ENCODE data around the gene BCAR1. TPM values are rescaled to one million over a fixed set of nuclear protein-coding genes. Genes with fewer than 3 reads are reported as not detected.

BCAR1 gene
- total and polyA plus RNA-seq, 10 of the 15 experiments (the other 5 are each of a cell fraction or from before 2014, with no cell fraction given): 0.13 to 14.1 (median 2.8) TPM; not detected in 1

- Histone ChIP-seq H3K9me3 (replicated peaks; ENCODE audit: control insufficient read depth, insufficient read depth, low read length) (no peaks in the 10 kb centered on the region; the same call in 2 of the 3 replicates), H3K36me3 (ENCODE audit: control insufficient read depth in 2 of 2, insufficient read depth in 2 of 2, low read length in 1 of 2) (no peaks in the 10 kb centered on the region), H4K20me1 (ENCODE audit: control insufficient read depth, insufficient read depth) (no peaks in the 10 kb centered on the region), H3K27me3 (replicated peaks in 1 of 2; ENCODE audit: control insufficient read depth in 2 of 2, insufficient read depth in 2 of 2, low read length in 1 of 2) (no peaks in the 10 kb centered on the region; a peak in 1 of 4 replicates), H3K4me1 (ENCODE audit: control insufficient read depth, insufficient read depth, low read length) (peaks cover 13% of the 10 kb centered on the region), H3K27ac (ENCODE audit: control insufficient read depth, insufficient read depth) (no peak overlapping the region), H3K4me3 (no peak overlapping the region), H3K4me2 (ENCODE audit: control insufficient read depth, insufficient read depth) (peak overlapping the region; percentile 82), H3K9ac (ENCODE audit: control insufficient read depth, insufficient read depth, low read length) (no peak overlapping the region), H2AFZ (ENCODE audit: control insufficient read depth, low read depth, low read length) (no peak overlapping the region), H3K79me2 (ENCODE audit: control insufficient read depth, insufficient read depth, low read length) (peaks cover 9% of the 10 kb centered on the region)
- TF ChIP-seq SREBF2 (IDR thresholded peaks at IDR 0.05; ENCODE audit: low read length) (no peak), SMAD1 (IDR thresholded peaks at IDR 0.05; ENCODE audit: low read depth, partially characterized antibody) (no peak), RB1 (IDR thresholded peaks at IDR 0.05; ENCODE audit: borderline replicate concordance) (no peak), SUPT20H (IDR thresholded peaks at IDR 0.05; ENCODE audit: borderline replicate concordance, control insufficient read depth, low read depth, low read length) (no peak), E4F1 (IDR thresholded peaks at IDR 0.05; ENCODE audit: borderline replicate concordance, partially characterized antibody) (no peak), ZBTB40 (IDR thresholded peaks at IDR 0.05; ENCODE audit: borderline replicate concordance) (no peak), E2F4 (IDR thresholded peaks at IDR 0.05; ENCODE audit: low read depth, low read length) (no peak), USF2 (IDR thresholded peaks at IDR 0.05; ENCODE audit: borderline replicate concordance, low read depth, low read length) (no peak), NRF1 (conservative IDR thresholded peaks at IDR 0.05; ENCODE audit: low read depth, low read length) (no peak), IRF5 (IDR thresholded peaks at IDR 0.05; ENCODE audit: borderline replicate concordance) (no peak)
- intact Hi-C loops (cut with micrococcal nuclease; ENCODE audit: unreplicated experiment): no loop called here
- DNase-seq (ENCODE audit: low read depth, low spot score): no peak
- no peak for ATAC-seq
- no peak for FAIRE-seq
- BruUV-seq (replicated peaks): no TSS peak
- CTCF ChIA-PET: interaction anchor here (1.3 to 1.5 kb wide), 2 partner anchors 68 to 119 kb away, joined by 3 to 6 read pairs; no protein-coding TSS in a partner anchor
- SMC1A ChIA-PET (ENCODE audit: uncharacterized antibody, unreplicated experiment): no interaction called here
- in situ Hi-C loops (cut with MboI): no loop called here
- 65% methylated on average over 23 of the region's 27 CpGs for WGBS (ENCODE audit: insufficient coverage, insufficient replicate concordance, low lambda C conversion rate, missing lambda C conversion rate)
- POLR2A ChIA-PET: no interaction called here
- RAD21 ChIA-PET (ENCODE audit: unreplicated experiment): interaction anchor here (0.6 to 1.4 kb wide), 5 partner anchors 21 to 57 kb away, joined by 3 to 6 read pairs (median 3); no protein-coding TSS in a partner anchor
These were observed 15.6 kb upstream of the BCAR1 start for GRCh38 chr16:75266738-75267630.
